HEK293 (cell line): ENCODE measurements around the gene PIK3CD.
A peak's percentile ranks its signal among the peaks of the same experiment; 100 is the strongest.

Experiments
- CTCF ChIA-PET: fragments of 350-600 bp; formaldehyde crosslinking; extraction: SDS; loops from one replicate; lab custom pipeline; 2021; ENCODE audit warnings: antibody characterized with exemption; lab: Yijun Ruan, JAX
- POLR2A ChIA-PET: fragments of 300-600 bp; formaldehyde crosslinking; extraction: SDS; loops from one replicate; lab custom pipeline; 2020; ENCODE audit warnings: antibody characterized with exemption, inconsistent platforms; lab: Yijun Ruan, JAX
- H3K27ac ChIP-seq: fragments of 200-500 bp; sonication (Bioruptor generic); 2 replicates; pipeline ENCODE4 v1.5.1; 2014; ENCODE audit warnings: low read depth, low read length, control low read depth, inconsistent platforms; ENCODE audit errors: extremely low read depth
- H3K36me3 ChIP-seq, 2 experiments: fragments of 200-500 bp in 1 of 2; sonication (Bioruptor generic) in 1 of 2; 1 replicate in 1 of 2; 2 replicates in 1 of 2; pipeline ENCODE4 v1.5.1; 2014 to 2017; ENCODE audit warnings: inconsistent platforms in 2 of 2, low read length in 2 of 2; ENCODE audit not compliant: control insufficient read depth in 2 of 2, insufficient read depth in 1 of 2
- H3K4me1 ChIP-seq: fragments of 200-500 bp; sonication (Bioruptor generic); 2 replicates; pipeline ENCODE4 v1.5.1; 2014; ENCODE audit warnings: mild to moderate bottlenecking, low read length, inconsistent platforms; ENCODE audit not compliant: control insufficient read depth, insufficient read depth
- H3K4me3 ChIP-seq: 2 replicates; pipeline ENCODE4 v1.5.1; 2011; ENCODE audit warnings: low read depth, mild to moderate bottlenecking, control low read depth, low read length, moderate library complexity
- H3K9me3 ChIP-seq: fragments of 200-500 bp; sonication (Bioruptor generic); 2 replicates; pipeline ENCODE4 v1.5.1; 2014; ENCODE audit warnings: low read depth, low read length, inconsistent platforms; ENCODE audit not compliant: control insufficient read depth, insufficient read depth
- HOXA7 ChIP-seq: sonication (generic); formaldehyde crosslinking; IDR thresholded peaks from 2 replicates; pipeline ENCODE4 v1.8.1; 2022; ENCODE audit warnings: missing genetic modification reagents, borderline replicate concordance
- KLF16 ChIP-seq: fragments of 450-650 bp; formaldehyde crosslinking; IDR thresholded peaks from 2 replicates; pipeline ENCODE4 v1.5.1; 2017; ENCODE audit warnings: missing biosample characterization, missing genetic modification characterization
- KLF8 ChIP-seq: fragments of 450-650 bp; formaldehyde crosslinking; IDR thresholded peaks from 2 replicates; pipeline ENCODE4 v1.5.1; 2016; ENCODE audit warnings: missing biosample characterization, missing genetic modification characterization
- KLF9 ChIP-seq: fragments of 450-650 bp; formaldehyde crosslinking; IDR thresholded peaks from 2 replicates; pipeline ENCODE4 v1.5.1; 2016; ENCODE audit warnings: missing biosample characterization, missing genetic modification characterization, low read depth
- MYNN ChIP-seq: fragments of 450-650 bp; formaldehyde crosslinking; IDR thresholded peaks from 2 replicates; pipeline ENCODE4 v1.5.1; 2016; ENCODE audit warnings: missing biosample characterization, missing genetic modification characterization, borderline replicate concordance
- MZF1 ChIP-seq: fragments of 450-650 bp; formaldehyde crosslinking; IDR thresholded peaks from 2 replicates; pipeline ENCODE4 v1.5.1; 2017; ENCODE audit warnings: missing biosample characterization, missing genetic modification characterization, borderline replicate concordance
- REST ChIP-seq: fragments of 450-650 bp; formaldehyde crosslinking; IDR thresholded peaks from 2 replicates; pipeline ENCODE4 v1.5.1; 2016; ENCODE audit warnings: missing biosample characterization, missing genetic modification characterization
- TSHZ1 ChIP-seq: fragments of 450-650 bp; formaldehyde crosslinking; IDR thresholded peaks from 2 replicates; pipeline ENCODE4 v1.5.1; 2016; ENCODE audit warnings: missing biosample characterization, missing genetic modification characterization, borderline replicate concordance
- ZFP3 ChIP-seq: fragments of 450-650 bp; formaldehyde crosslinking; IDR thresholded peaks from 2 replicates; pipeline ENCODE4 v1.5.1; 2016; ENCODE audit warnings: low read depth, missing biosample characterization, missing genetic modification characterization
- ZNF121 ChIP-seq: fragments of 450-650 bp; formaldehyde crosslinking; IDR thresholded peaks from 2 replicates; pipeline ENCODE4 v1.5.1; 2016; ENCODE audit warnings: missing biosample characterization, missing genetic modification characterization
- ZNF133 ChIP-seq: fragments of 450-650 bp; formaldehyde crosslinking; IDR thresholded peaks from 2 replicates; pipeline ENCODE4 v1.5.1; 2016; ENCODE audit warnings: missing biosample characterization, missing genetic modification characterization
- ZNF175 ChIP-seq: fragments of 450-650 bp; formaldehyde crosslinking; IDR thresholded peaks from 2 replicates; pipeline ENCODE4 v1.5.1; 2016; ENCODE audit warnings: missing biosample characterization, missing genetic modification characterization
- ZNF221 ChIP-seq: fragments of 450-650 bp; formaldehyde crosslinking; IDR thresholded peaks from 2 replicates; pipeline ENCODE4 v1.5.1; 2017; ENCODE audit warnings: missing biosample characterization, missing genetic modification characterization, borderline replicate concordance
- ZNF239 ChIP-seq: fragments of 450-650 bp; formaldehyde crosslinking; IDR thresholded peaks from 2 replicates; pipeline ENCODE4 v1.5.1; 2016; ENCODE audit warnings: missing biosample characterization, missing genetic modification characterization
- ZNF248 ChIP-seq: fragments of 450-650 bp; formaldehyde crosslinking; IDR thresholded peaks from 2 replicates; pipeline ENCODE4 v1.5.1; 2017; ENCODE audit warnings: missing biosample characterization, missing genetic modification characterization
- ZNF37A ChIP-seq: fragments of 450-650 bp; IDR thresholded peaks from 2 replicates; pipeline ENCODE4 v1.5.1; 2018; ENCODE audit warnings: missing biosample characterization, missing genetic modification characterization
- ZNF398 ChIP-seq: fragments of 450-650 bp; formaldehyde crosslinking; IDR thresholded peaks from 2 replicates; pipeline ENCODE4 v1.5.1; 2017; ENCODE audit warnings: missing biosample characterization, missing genetic modification characterization
- ZNF660 ChIP-seq: fragments of 450-650 bp; IDR thresholded peaks from 2 replicates; pipeline ENCODE4 v1.5.1; 2018; ENCODE audit warnings: missing biosample characterization, mild to moderate bottlenecking, missing genetic modification characterization
- ZNF701 ChIP-seq: fragments of 450-650 bp; formaldehyde crosslinking; IDR thresholded peaks from 2 replicates; pipeline ENCODE4 v1.5.1; 2016; ENCODE audit warnings: missing biosample characterization, missing genetic modification characterization
- ZNF747 ChIP-seq: fragments of 450-650 bp; formaldehyde crosslinking; IDR thresholded peaks from 2 replicates; pipeline ENCODE4 v1.5.1; 2016; ENCODE audit warnings: missing biosample characterization, missing genetic modification characterization
- ZNF791 ChIP-seq: fragments of 450-650 bp; formaldehyde crosslinking; IDR thresholded peaks from 2 replicates; pipeline ENCODE4 v1.5.1; 2016; ENCODE audit warnings: missing biosample characterization, missing genetic modification characterization
- ZNF837 ChIP-seq: fragments of 450-650 bp; formaldehyde crosslinking; IDR thresholded peaks from 2 replicates; pipeline ENCODE4 v1.5.1; 2016; ENCODE audit warnings: missing biosample characterization, missing genetic modification characterization
- ZSCAN16 ChIP-seq: fragments of 450-650 bp; formaldehyde crosslinking; IDR thresholded peaks from 2 replicates; pipeline ENCODE4 v1.5.1; 2016; ENCODE audit warnings: missing biosample characterization, missing genetic modification characterization
- ZSCAN18 ChIP-seq: fragments of 450-650 bp; formaldehyde crosslinking; IDR thresholded peaks from 2 replicates; pipeline ENCODE4 v1.5.1; 2016; ENCODE audit warnings: missing biosample characterization, missing genetic modification characterization

The PIK3CD gene

GRCh38 chr1:9684801-9685200 is 33.3 kb downstream of the PIK3CD start:
- no peak overlapping the region for H3K4me3 ChIP-seq
- ChIA-PET POLR2A (no interaction called here), CTCF (interaction anchor here (0.6 kb wide), 2 partner anchors 14 to 183 kb away, joined by 3 read pairs; no protein-coding TSS in a partner anchor)
- TF ChIP-seq KLF9 (tag by site-specific recombination), result no peak
- no peak overlapping the region for H3K27ac ChIP-seq
- H3K9me3 ChIP-seq, result no peaks in the 10 kb centered on the region
- H3K36me3 ChIP-seq, result peaks cover 0 to 11% of the 10 kb centered on the region in 2 experiments; a peak in 2 of 3 replicates
- H3K4me1 ChIP-seq, result no peaks in the 10 kb centered on the region

GRCh38 chr1:9687120-9687873 is 35.8 kb downstream of the PIK3CD start:
- H3K27ac ChIP-seq, result no peak overlapping the region; the same call in 1 of the 2 replicates
- H3K4me1 ChIP-seq, result no peaks in the 10 kb centered on the region
- POLR2A ChIA-PET, result no interaction called here
- H3K9me3 ChIP-seq, result no peaks in the 10 kb centered on the region
- H3K36me3 ChIP-seq, result peaks cover 0 to 6% of the 10 kb centered on the region in 2 experiments; a peak in 1 of 3 replicates
- CTCF ChIA-PET, result interaction anchor here (0.8 kb wide), 1 partner anchor 61 kb away, joined by 3 read pairs; no protein-coding TSS in a partner anchor
- H3K4me3 ChIP-seq, result peak overlapping the region; percentile 73
- TF ChIP-seq ZNF837 (tag by site-specific recombination), result no peak
- no peak for TF ChIP-seq MYNN (tag by site-specific recombination)
- TF ChIP-seq ZNF221 (tag by site-specific recombination), result no peak
- no peak for TF ChIP-seq TSHZ1 (tag by site-specific recombination)
- no peak for TF ChIP-seq ZNF701 (tag by site-specific recombination)
- no peak for TF ChIP-seq ZNF121
- TF ChIP-seq ZFP3 (tag by site-specific recombination), result no peak
- no peak; the same call in none of the 2 replicates for TF ChIP-seq KLF16 (tag by site-specific recombination)
- no peak for TF ChIP-seq ZNF37A (tag by site-specific recombination)
- TF ChIP-seq KLF8 (tag by site-specific recombination), result peak; percentile 68
- TF ChIP-seq ZNF747 (tag by site-specific recombination), result no peak
- TF ChIP-seq ZNF133 (tag by site-specific recombination), result no peak
- TF ChIP-seq HOXA7 (CRISPR knock-in tag), result no peak
- TF ChIP-seq ZNF660 (tag by site-specific recombination), result no peak
- no peak for TF ChIP-seq ZSCAN18 (tag by site-specific recombination)
- TF ChIP-seq ZNF175, result no peak
- TF ChIP-seq ZSCAN16 (tag by site-specific recombination), result no peak
- TF ChIP-seq ZNF239 (tag by site-specific recombination), result no peak
- no peak for TF ChIP-seq MZF1 (tag by site-specific recombination)
- no peak for TF ChIP-seq ZNF791 (tag by site-specific recombination)
- TF ChIP-seq REST (tag by site-specific recombination), result no peak
- TF ChIP-seq ZNF248 (tag by site-specific recombination), result no peak
- peak; percentile 97 for TF ChIP-seq ZNF398 (tag by site-specific recombination)
